Activated CD4-positive, alpha-beta T cell treated with anti-CD3 and anti-CD28 coated beads, Interleukin-2, amount 10 ng/mL, durations not matched to agents 24 days and 14 days (primary cell): ENCODE measurements around the gene SELENOS. TPM values are rescaled to one million over a fixed set of nuclear protein-coding genes. Genes with fewer than 3 reads are reported as not detected.
"Not testable (repeated sequence)": the region's sequence is repeated elsewhere in the genome, so short reads cannot be mapped to it uniquely, and the experiment has no call there.

Experiments
- DNase-seq: peaks from one replicate; pipeline ENCODE4 v3.0.0; 2022
- H3K27ac Mint-ChIP-seq: one replicate; pipeline ENCODE4 v1.8.0; 2022; ENCODE audit warnings: mild to moderate bottlenecking, mixed read lengths
- H3K27me3 Mint-ChIP-seq: one replicate; pipeline ENCODE4 v1.8.0; 2022; ENCODE audit warnings: mixed read lengths
- H3K36me3 Mint-ChIP-seq: one replicate; pipeline ENCODE4 v1.8.0; 2022; ENCODE audit warnings: low read depth, mild to moderate bottlenecking, mixed read lengths
- H3K4me1 Mint-ChIP-seq: one replicate; pipeline ENCODE4 v1.8.0; 2021; ENCODE audit warnings: mixed read lengths
- H3K4me3 Mint-ChIP-seq: one replicate; pipeline ENCODE4 v1.8.0; 2022; ENCODE audit warnings: mild to moderate bottlenecking, moderate library complexity, mixed read lengths
- H3K9me3 Mint-ChIP-seq: one replicate; pipeline ENCODE4 v1.8.0; 2021; ENCODE audit warnings: mixed read lengths
- intact Hi-C: fragments of 100-400 bp; cut with micrococcal nuclease; formaldehyde crosslinking; loops from one replicate; pipeline ENCODE4 v1.15.1; 2023
- total RNA-seq: library from RNA; stranded (reverse); gene quantifications from 2 replicates; pipeline ENCODE4 v1.2.3, GENCODE V29; 2022

Gene SELENOS
- total RNA-seq, 1 donor from 2014 or later, result 36.5 TPM

GRCh38 chr15:101305820-101306255 lies 28.6 kb upstream of the SELENOS start:
- intact Hi-C loops, result no loop called here
- no peak overlapping the region for H3K27ac Mint-ChIP-seq
- H3K36me3 Mint-ChIP-seq, result no peaks in the 10 kb centered on the region

GRCh38 chr15:101303408-101303807 lies 26.1 kb upstream of the SELENOS start:
- no peak for DNase-seq
- H3K9me3 Mint-ChIP-seq, result no peaks in the 10 kb centered on the region
- no peak overlapping the region for H3K4me3 Mint-ChIP-seq
- H3K4me1 Mint-ChIP-seq, result no peaks in the 10 kb centered on the region
- H3K36me3 Mint-ChIP-seq, result no peaks in the 10 kb centered on the region
- H3K27ac Mint-ChIP-seq, result no peak overlapping the region
- H3K27me3 Mint-ChIP-seq, result peaks cover 2% of the 10 kb centered on the region
- intact Hi-C loops, result no loop called here

More at GRCh38 chr15:101305820-101306255, 28.6 kb upstream of the SELENOS start:
- no peak for DNase-seq
- no peaks in the 10 kb centered on the region for H3K4me1 Mint-ChIP-seq
- no peak overlapping the region for H3K4me3 Mint-ChIP-seq
- H3K9me3 Mint-ChIP-seq, result no peaks in the 10 kb centered on the region
- H3K27me3 Mint-ChIP-seq, result peaks cover 2% of the 10 kb centered on the region

- H3K27me3 Mint-ChIP-seq, result peaks cover 2% of the 10 kb centered on the region
- peaks cover 29% of the 10 kb centered on the region for H3K4me1 Mint-ChIP-seq
- intact Hi-C loops, result no loop called here
- H3K4me3 Mint-ChIP-seq, result peak overlapping the region; percentile 90
- H3K36me3 Mint-ChIP-seq, result peaks cover 24% of the 10 kb centered on the region
- DNase-seq, result no peak
- H3K9me3 Mint-ChIP-seq, result no peaks in the 10 kb centered on the region
- peak overlapping the region; percentile 48 for H3K27ac Mint-ChIP-seq
Observed at GRCh38 chr15:101296418-101297405, 19.4 kb upstream of the SELENOS start.

GRCh38 chr15:101295607-101296161 lies 18.4 kb upstream of the SELENOS start:
- Mint-ChIP-seq H3K9me3 (no peaks in the 10 kb centered on the region), H3K4me1 (peaks cover 33% of the 10 kb centered on the region), H3K36me3 (peaks cover 30% of the 10 kb centered on the region), H3K27me3 (no peaks in the 10 kb centered on the region), H3K4me3 (peak overlapping the region; percentile 90), H3K27ac (peak overlapping the region; percentile 96)
- intact Hi-C loops, result loop anchor here (1.0 to 2.0 kb wide), 5 partner anchors 18 to 429 kb away; partner anchors contain the start of genes SELENOS, TARS3 and TM2D3
- DNase-seq, result no peak

- H3K27ac Mint-ChIP-seq, result peak within 1 kb of the TSS; percentile 96
- peaks cover 35% of the 10 kb centered on the region for H3K36me3 Mint-ChIP-seq
Observed at GRCh38 chr15:101294731-101295606, 17.7 kb upstream of the SELENOS start, which contains the start of gene SNRPA1. TSS of gene SNRPA1 (minus strand) at chr15:101295248. CDS start at chr15:101295178, 70 bp downstream.

GRCh38 chr15:101293122-101293521 lies 15.8 kb upstream of the SELENOS start:
- peak overlapping the region; percentile 96 for H3K27ac Mint-ChIP-seq
- no peaks in the 10 kb centered on the region for H3K27me3 Mint-ChIP-seq
- DNase-seq, result no peak
- peak overlapping the region; percentile 90 for H3K4me3 Mint-ChIP-seq
- no peaks in the 10 kb centered on the region for H3K9me3 Mint-ChIP-seq
- intact Hi-C loops, result loop anchor here (5.0 kb wide), 1 partner anchor 691 kb away; the partner anchor contains the start of genes ASB7 and LINS1
- H3K4me1 Mint-ChIP-seq, result peaks cover 47% of the 10 kb centered on the region
- peaks cover 51% of the 10 kb centered on the region for H3K36me3 Mint-ChIP-seq

More at GRCh38 chr15:101294731-101295606, 17.7 kb upstream of the SELENOS start, which contains the start of gene SNRPA1:
- Mint-ChIP-seq H3K4me3 (peak within 1 kb of the TSS; percentile 90), H3K4me1 (peaks cover 38% of the 10 kb centered on the region), H3K27me3 (no peaks in the 10 kb centered on the region), H3K9me3 (no peaks in the 10 kb centered on the region)
- DNase-seq, result peak; percentile 99
- intact Hi-C loops, result loop anchor here (1.0 to 5.0 kb wide), 6 partner anchors 18 to 693 kb away; partner anchors contain the start of genes ASB7, LINS1, SELENOS and TARS3

- Mint-ChIP-seq H3K9me3 (no peaks in the 10 kb centered on the region), H3K4me1 (peaks cover 41% of the 10 kb centered on the region), H3K27me3 (no peaks in the 10 kb centered on the region), H3K36me3 (peaks cover 77% of the 10 kb centered on the region), H3K4me3 (no peak overlapping the region), H3K27ac (peak overlapping the region; percentile 25)
- DNase-seq, result peak; percentile 80
- intact Hi-C loops, result loop anchor here (1.0 kb wide), 1 partner anchor 12 kb away; the partner anchor contains the start of gene SELENOS
Observed at GRCh38 chr15:101288905-101289513, 11.7 kb upstream of the SELENOS start.

- DNase-seq, intact Hi-C loops, H3K27ac Mint-ChIP-seq, H3K4me3 Mint-ChIP-seq, H3K27me3 Mint-ChIP-seq, H3K9me3 Mint-ChIP-seq: not testable (repeated sequence)
- Mint-ChIP-seq H3K4me1 (peaks cover 29% of the 10 kb centered on the region), H3K36me3 (peaks cover 79% of the 10 kb centered on the region)
Observed at GRCh38 chr15:101287342-101287741, 10.1 kb upstream of the SELENOS start.

GRCh38 chr15:101286471-101287114 lies 9.3 kb upstream of the SELENOS start:
- H3K36me3 Mint-ChIP-seq, result peaks cover 78% of the 10 kb centered on the region
- H3K27ac Mint-ChIP-seq, result no peak overlapping the region
- H3K4me1 Mint-ChIP-seq, result peaks cover 24% of the 10 kb centered on the region
- H3K27me3 Mint-ChIP-seq, result no peaks in the 10 kb centered on the region
- H3K9me3 Mint-ChIP-seq, result no peaks in the 10 kb centered on the region
- no peak overlapping the region for H3K4me3 Mint-ChIP-seq
- intact Hi-C loops, result no loop called here
- DNase-seq, result no peak

- H3K27ac Mint-ChIP-seq, result no peak overlapping the region
- DNase-seq, result no peak
- intact Hi-C loops, result no loop called here
- H3K36me3 Mint-ChIP-seq, result peaks cover 76% of the 10 kb centered on the region
- no peaks in the 10 kb centered on the region for H3K9me3 Mint-ChIP-seq
- H3K4me3 Mint-ChIP-seq, result no peak overlapping the region
- no peaks in the 10 kb centered on the region for H3K27me3 Mint-ChIP-seq
- peaks cover 12% of the 10 kb centered on the region for H3K4me1 Mint-ChIP-seq
Observed at GRCh38 chr15:101283931-101284330, 6.6 kb upstream of the SELENOS start.

- no peaks in the 10 kb centered on the region for H3K27me3 Mint-ChIP-seq
- H3K36me3 Mint-ChIP-seq, result peaks cover 54% of the 10 kb centered on the region
- H3K4me3 Mint-ChIP-seq, result no peak overlapping the region
- no peak for DNase-seq
- intact Hi-C loops, result no loop called here
- no peak overlapping the region for H3K27ac Mint-ChIP-seq
- peaks cover 15% of the 10 kb centered on the region for H3K4me1 Mint-ChIP-seq
- H3K9me3 Mint-ChIP-seq, result no peaks in the 10 kb centered on the region
Observed at GRCh38 chr15:101280007-101280406, 2.7 kb upstream of the SELENOS start.

- Mint-ChIP-seq H3K9me3 (no peaks in the 10 kb centered on the region), H3K4me1 (peaks cover 24% of the 10 kb centered on the region), H3K4me3 (peak overlapping the region; percentile 92), H3K27ac (peak overlapping the region; percentile 69), H3K27me3 (no peaks in the 10 kb centered on the region), H3K36me3 (peaks cover 58% of the 10 kb centered on the region)
- intact Hi-C loops, result loop anchor here (1.0 to 10.0 kb wide), 6 partner anchors 11 to 933 kb away; partner anchors contain the start of genes ADAMTS17, ASB7, LINS1 and SNRPA1
- no peak for DNase-seq
Observed at GRCh38 chr15:101277943-101278564, 769 bp upstream of the SELENOS start.
